ENCODE measurements around the gene PHACTR1.

DNA sequence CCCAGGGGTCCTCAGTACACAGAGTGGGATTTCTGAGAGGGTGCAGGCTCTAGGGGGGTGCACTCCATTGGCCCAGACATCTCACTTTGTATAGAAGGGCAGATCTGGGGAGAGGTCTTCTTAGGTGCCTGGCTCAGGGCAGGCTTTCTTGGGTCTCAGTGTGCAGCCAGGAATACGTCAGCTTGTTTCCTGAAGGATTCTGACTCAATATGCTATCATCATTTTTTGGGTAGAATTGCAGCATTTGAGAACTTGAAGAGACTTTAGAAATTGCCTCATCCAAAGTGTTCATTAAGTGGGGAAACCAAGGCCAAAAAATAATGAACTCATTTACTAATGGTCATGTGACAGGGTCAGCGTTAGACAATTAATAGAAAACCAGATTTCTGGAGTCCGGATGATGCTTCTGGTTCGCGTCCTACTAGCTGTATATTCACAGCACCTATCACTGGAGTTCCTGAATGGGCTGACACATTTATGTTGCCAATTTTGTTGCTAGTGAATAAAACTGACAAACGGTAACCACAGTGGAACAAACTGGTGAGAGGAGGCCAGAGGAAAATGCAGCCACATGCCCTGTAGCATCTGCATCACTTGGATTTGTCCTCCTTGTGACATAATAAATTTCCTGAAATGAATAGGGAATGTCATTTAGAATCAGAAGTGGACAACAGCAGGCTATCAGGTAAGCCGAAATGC lies 372.9 kb downstream of the PHACTR1 start:
- TF ChIP-seq POLR2AphosphoS5 (IDR thresholded peaks at IDR 0.05) (no peak), POLR2A (IDR thresholded peaks at IDR 0.05) (no peak), EP300 (IDR thresholded peaks at IDR 0.05; ENCODE audit: low read depth) (no peak)
- TF ChIP-seq, protein P1, sequence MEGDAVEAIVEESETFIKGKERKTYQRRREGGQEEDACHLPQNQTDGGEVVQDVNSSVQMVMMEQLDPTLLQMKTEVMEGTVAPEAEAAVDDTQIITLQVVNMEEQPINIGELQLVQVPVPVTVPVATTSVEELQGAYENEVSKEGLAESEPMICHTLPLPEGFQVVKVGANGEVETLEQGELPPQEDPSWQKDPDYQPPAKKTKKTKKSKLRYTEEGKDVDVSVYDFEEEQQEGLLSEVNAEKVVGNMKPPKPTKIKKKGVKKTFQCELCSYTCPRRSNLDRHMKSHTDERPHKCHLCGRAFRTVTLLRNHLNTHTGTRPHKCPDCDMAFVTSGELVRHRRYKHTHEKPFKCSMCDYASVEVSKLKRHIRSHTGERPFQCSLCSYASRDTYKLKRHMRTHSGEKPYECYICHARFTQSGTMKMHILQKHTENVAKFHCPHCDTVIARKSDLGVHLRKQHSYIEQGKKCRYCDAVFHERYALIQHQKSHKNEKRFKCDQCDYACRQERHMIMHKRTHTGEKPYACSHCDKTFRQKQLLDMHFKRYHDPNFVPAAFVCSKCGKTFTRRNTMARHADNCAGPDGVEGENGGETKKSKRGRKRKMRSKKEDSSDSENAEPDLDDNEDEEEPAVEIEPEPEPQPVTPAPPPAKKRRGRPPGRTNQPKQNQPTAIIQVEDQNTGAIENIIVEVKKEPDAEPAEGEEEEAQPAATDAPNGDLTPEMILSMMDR (IDR thresholded peaks at IDR 0.05): no peak
